ENCODE data around the gene DDX39B. TPM values are rescaled to one million over a fixed set of nuclear protein-coding genes. Genes with fewer than 3 reads are reported as not detected.

Gene DDX39B
- total RNA-seq, 2 donors from 2014 or later = 198 to 217 TPM

DNA sequence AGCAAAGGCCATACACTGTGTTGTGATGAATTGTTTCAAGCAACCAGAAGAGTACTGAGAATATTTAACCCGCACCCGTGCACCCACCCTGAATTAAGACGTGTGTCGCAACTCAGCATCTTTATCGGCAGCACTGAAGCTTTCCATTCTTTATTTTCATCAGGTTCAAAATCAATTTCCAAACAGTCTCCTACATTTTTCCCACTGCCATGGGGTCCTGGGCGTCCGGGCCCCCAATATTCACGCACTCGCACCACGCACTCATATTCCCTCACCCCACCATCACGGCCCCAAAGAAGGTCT lies 38.6 kb upstream of the DDX39B start:
- no peaks in the 10 kb centered on the region for H3K27me3 ChIP-seq (replicated peaks; ENCODE audit: insufficient read depth)
- no peaks in the 10 kb centered on the region for H3K36me3 ChIP-seq
- H3K4me1 ChIP-seq (ENCODE audit: control insufficient read depth in 1 of 2, low read depth in 2 of 2) = peaks cover 6 to 17% of the 10 kb centered on the region in 2 donors
- DNase-seq (ENCODE audit: low spot score) = no peak
- H3K27ac ChIP-seq = peak overlapping the region; percentile 42 to 70
- H3K4me3 ChIP-seq = peak overlapping the region; percentile 94
- no peaks in the 10 kb centered on the region for H3K9me3 ChIP-seq
- no peak for ATAC-seq (ENCODE audit: insufficient number of reproducible peaks, low FRiP score, low read depth)
- TF ChIP-seq, protein P1, sequence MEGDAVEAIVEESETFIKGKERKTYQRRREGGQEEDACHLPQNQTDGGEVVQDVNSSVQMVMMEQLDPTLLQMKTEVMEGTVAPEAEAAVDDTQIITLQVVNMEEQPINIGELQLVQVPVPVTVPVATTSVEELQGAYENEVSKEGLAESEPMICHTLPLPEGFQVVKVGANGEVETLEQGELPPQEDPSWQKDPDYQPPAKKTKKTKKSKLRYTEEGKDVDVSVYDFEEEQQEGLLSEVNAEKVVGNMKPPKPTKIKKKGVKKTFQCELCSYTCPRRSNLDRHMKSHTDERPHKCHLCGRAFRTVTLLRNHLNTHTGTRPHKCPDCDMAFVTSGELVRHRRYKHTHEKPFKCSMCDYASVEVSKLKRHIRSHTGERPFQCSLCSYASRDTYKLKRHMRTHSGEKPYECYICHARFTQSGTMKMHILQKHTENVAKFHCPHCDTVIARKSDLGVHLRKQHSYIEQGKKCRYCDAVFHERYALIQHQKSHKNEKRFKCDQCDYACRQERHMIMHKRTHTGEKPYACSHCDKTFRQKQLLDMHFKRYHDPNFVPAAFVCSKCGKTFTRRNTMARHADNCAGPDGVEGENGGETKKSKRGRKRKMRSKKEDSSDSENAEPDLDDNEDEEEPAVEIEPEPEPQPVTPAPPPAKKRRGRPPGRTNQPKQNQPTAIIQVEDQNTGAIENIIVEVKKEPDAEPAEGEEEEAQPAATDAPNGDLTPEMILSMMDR (IDR thresholded peaks at IDR 0.05) = no peak

DNA sequence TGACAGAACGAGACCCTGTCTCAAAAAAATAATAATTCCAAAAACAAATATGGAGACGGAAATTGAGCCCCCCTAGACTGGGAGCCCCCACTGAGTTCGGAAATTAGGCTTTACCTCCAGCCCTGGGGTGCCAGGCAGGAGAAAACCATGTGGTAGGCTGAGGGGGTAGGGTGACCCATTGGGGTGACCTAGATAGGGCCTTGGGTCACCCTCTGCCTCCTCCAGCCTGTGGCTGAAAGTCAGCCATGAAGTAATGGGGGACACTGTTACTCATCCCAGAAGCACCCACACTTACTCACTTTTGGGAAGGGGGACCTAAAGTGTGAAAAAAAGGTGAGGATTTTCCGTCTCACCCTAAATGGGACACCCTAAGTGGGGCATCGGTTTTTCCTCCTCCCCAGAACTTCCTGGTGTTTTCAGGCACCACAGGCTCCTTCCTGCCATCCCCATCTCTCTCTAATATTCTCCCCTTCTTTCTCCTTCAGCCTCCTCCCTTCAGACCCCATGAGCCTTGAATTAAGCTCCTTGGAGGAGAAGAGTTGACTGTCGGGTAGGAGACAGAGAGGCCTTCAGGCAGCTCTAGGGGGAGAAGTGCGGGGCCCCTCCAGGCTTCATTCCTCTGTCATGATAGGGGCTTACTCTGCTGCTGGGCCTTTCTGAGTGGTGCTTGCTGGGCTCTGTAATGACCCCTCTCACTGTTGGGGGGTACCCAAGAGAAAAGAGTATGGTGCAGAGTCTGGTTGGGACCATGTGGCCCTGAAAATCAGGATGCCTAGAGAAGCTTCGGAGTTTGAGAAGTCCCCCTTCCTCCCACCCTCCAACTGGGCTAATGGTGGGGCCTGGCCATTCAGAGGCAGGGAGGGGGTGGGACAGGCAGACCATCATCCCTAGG lies 38.0 kb upstream of the DDX39B start:
- H3K9me3 ChIP-seq = no peaks in the 10 kb centered on the region
- DNase-seq (ENCODE audit: low spot score) (no peak), ATAC-seq (ENCODE audit: insufficient number of reproducible peaks, low FRiP score, low read depth) (no peak)
- no peak overlapping the region for H3K27ac ChIP-seq
- no peaks in the 10 kb centered on the region for H3K36me3 ChIP-seq
- no peak overlapping the region for H3K4me3 ChIP-seq
- TF ChIP-seq, protein P1 (IDR thresholded peaks at IDR 0.05) = no peak
- no peaks in the 10 kb centered on the region for H3K27me3 ChIP-seq (replicated peaks; ENCODE audit: insufficient read depth)
- peaks cover 3 to 17% of the 10 kb centered on the region in 2 donors for H3K4me1 ChIP-seq (ENCODE audit: control insufficient read depth in 1 of 2, low read depth in 2 of 2)

GRCh38 chr6:31579119-31579505 lies 37.3 kb upstream of the DDX39B start:
- no peak for ATAC-seq (ENCODE audit: insufficient number of reproducible peaks, low FRiP score, low read depth)
- Histone ChIP-seq H3K36me3 (no peaks in the 10 kb centered on the region), H3K9me3 (no peaks in the 10 kb centered on the region), H3K4me1 (ENCODE audit: control insufficient read depth in 1 of 2, low read depth in 2 of 2) (peaks cover 3 to 17% of the 10 kb centered on the region in 2 donors), H3K4me3 (no peak overlapping the region), H3K27ac (no peak overlapping the region), H3K27me3 (replicated peaks; ENCODE audit: insufficient read depth) (no peaks in the 10 kb centered on the region)
- TF ChIP-seq, protein P1 (IDR thresholded peaks at IDR 0.05) = no peak
- DNase-seq (ENCODE audit: low spot score) = no peak

DNA sequence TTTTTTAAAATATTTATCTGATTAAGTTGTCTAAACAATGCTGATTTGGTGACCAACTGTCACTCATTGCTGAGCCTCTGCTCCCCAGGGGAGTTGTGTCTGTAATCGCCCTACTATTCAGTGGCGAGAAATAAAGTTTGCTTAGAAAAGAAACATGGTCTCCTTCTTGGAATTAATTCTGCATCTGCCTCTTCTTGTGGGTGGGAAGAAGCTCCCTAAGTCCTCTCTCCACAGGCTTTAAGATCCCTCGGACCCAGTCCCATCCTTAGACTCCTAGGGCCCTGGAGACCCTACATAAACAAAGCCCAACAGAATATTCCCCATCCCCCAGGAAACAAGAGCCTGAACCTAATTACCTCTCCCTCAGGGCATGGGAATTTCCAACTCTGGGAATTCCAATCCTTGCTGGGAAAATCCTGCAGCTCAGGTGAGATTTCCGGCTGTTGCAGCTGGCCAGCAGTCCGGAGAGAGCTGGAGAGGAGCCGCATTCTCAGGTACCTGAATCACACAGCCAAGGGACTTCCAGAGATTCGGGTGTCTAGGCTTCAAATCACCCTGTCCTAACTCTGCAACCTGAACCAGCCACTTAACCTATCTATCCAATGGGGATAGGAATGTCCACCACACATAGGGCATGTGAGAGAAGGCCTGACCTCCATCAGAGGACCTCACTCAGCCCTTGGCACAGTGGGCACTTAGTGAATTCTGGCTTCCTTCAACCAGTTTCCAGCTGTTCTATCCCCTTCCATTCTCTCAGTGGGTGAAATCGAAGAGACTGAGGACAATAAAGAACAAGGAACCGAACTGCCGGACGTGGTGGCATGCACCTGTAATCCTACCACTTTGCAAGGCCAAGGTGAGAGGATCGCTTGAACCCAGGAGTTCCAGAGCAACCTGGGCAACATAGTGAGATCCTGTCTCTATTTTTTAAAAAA lies 36.6 kb upstream of the DDX39B start:
- TF ChIP-seq, protein P1 (IDR thresholded peaks at IDR 0.05) = no peak
- no peak overlapping the region for H3K27ac ChIP-seq
- no peaks in the 10 kb centered on the region for H3K27me3 ChIP-seq (replicated peaks; ENCODE audit: insufficient read depth)
- ATAC-seq (ENCODE audit: insufficient number of reproducible peaks, low FRiP score, low read depth) (no peak), DNase-seq (ENCODE audit: low spot score) (no peak)
- H3K36me3 ChIP-seq = no peaks in the 10 kb centered on the region
- H3K4me3 ChIP-seq = no peak overlapping the region
- peaks cover 3 to 17% of the 10 kb centered on the region in 2 donors for H3K4me1 ChIP-seq (ENCODE audit: control insufficient read depth in 1 of 2, low read depth in 2 of 2)
- H3K9me3 ChIP-seq = no peaks in the 10 kb centered on the region

DNA sequence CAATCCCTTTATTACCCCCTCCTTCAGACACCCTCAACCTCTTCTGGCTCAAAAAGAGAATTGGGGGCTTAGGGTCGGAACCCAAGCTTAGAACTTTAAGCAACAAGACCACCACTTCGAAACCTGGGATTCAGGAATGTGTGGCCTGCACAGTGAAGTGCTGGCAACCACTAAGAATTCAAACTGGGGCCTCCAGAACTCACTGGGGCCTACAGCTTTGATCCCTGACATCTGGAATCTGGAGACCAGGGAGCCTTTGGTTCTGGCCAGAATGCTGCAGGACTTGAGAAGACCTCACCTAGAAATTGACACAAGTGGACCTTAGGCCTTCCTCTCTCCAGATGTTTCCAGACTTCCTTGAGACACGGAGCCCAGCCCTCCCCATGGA lies 35.8 kb upstream of the DDX39B start:
- TF ChIP-seq, protein P1 (IDR thresholded peaks at IDR 0.05) = no peak
- H3K36me3 ChIP-seq = no peaks in the 10 kb centered on the region
- H3K9me3 ChIP-seq = no peaks in the 10 kb centered on the region
- DNase-seq (ENCODE audit: low spot score) (no peak), ATAC-seq (ENCODE audit: insufficient number of reproducible peaks, low FRiP score, low read depth) (no peak)
- peaks cover 3 to 17% of the 10 kb centered on the region in 2 donors for H3K4me1 ChIP-seq (ENCODE audit: control insufficient read depth in 1 of 2, low read depth in 2 of 2)
- no peak overlapping the region for H3K4me3 ChIP-seq
- no peaks in the 10 kb centered on the region for H3K27me3 ChIP-seq (replicated peaks; ENCODE audit: insufficient read depth)
- no peak overlapping the region for H3K27ac ChIP-seq
